IPS DF 6.9 (cell line): ENCODE data around the gene MMS19.
"Not testable (repeated sequence)": the region's sequence is repeated elsewhere in the genome, so short reads cannot be mapped to it uniquely, and the experiment has no call there.

Experiments
- DNase-seq: peaks from one replicate; pipeline ENCODE4 v3.0.0-alpha.2; 2013; ENCODE audit warnings: low read depth, low spot score
- H3K27ac ChIP-seq: one replicate; pipeline ENCODE4 v1.5.1; 2013; ENCODE audit warnings: low read length, control low read depth
- H3K27me3 ChIP-seq: 2 replicates; pipeline ENCODE4 v1.6.1; 2013; ENCODE audit warnings: mild to moderate bottlenecking, low read length; ENCODE audit not compliant: control insufficient read depth, insufficient read depth
- H3K36me3 ChIP-seq: 2 replicates; pipeline ENCODE4 v1.6.1; 2013; ENCODE audit warnings: low read length; ENCODE audit not compliant: control insufficient read depth, insufficient read depth
- H3K4me1 ChIP-seq: 2 replicates; pipeline ENCODE4 v1.6.1; 2013; ENCODE audit warnings: low read length; ENCODE audit not compliant: control insufficient read depth, insufficient read depth
- H3K4me3 ChIP-seq: 2 replicates; pipeline ENCODE4 v1.5.1; 2013; ENCODE audit warnings: mild to moderate bottlenecking, low read length
- H3K9me3 ChIP-seq: 2 replicates; pipeline ENCODE4 v1.6.1; 2013; ENCODE audit warnings: low read length, inconsistent platforms; ENCODE audit not compliant: control insufficient read depth, insufficient read depth
- WGBS: extraction: QIAGEN DNeasy Blood & Tissue Kit; methylation state at CpG from one replicate; pipeline ENCODE4 v1.1.7; 2013; ENCODE audit warnings: mixed read lengths, missing lambda C conversion rate; ENCODE audit not compliant: insufficient read length, insufficient coverage; 5-methylcytosine and 5-hydroxymethylcytosine counted together

MMS19 gene

DNA sequence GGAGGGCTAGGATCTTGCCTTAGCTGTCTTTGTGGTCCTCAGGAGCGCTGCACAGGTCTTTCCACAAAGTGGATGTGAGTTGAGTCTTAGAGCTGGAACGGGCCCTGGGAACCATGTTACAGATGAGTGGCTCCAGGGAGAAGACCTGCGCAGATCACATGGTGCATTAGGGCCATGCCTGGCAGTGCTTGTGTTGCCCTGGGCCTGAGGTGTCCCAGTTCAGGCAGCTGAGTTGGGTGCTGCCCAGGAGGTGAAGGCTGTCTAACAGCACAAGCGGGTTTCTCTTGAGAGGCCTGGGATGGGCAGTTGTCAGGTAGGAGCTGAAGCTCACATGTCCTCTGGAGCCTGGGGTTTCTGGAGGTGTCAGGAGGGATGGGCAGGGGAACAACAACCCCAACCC, 40.6 kb upstream of the MMS19 start:
- no CpG with 5 or more reads among the region's 4 CpGs for WGBS
- no peaks in the 10 kb centered on the region for H3K9me3 ChIP-seq
- H3K27me3 ChIP-seq: no peaks in the 10 kb centered on the region
- no peak for DNase-seq
- no peak overlapping the region for H3K27ac ChIP-seq
- H3K4me3 ChIP-seq: no peak overlapping the region
- H3K36me3 ChIP-seq: no peaks in the 10 kb centered on the region
- peaks cover 6% of the 10 kb centered on the region; the same call in 1 of the 2 replicates for H3K4me1 ChIP-seq

DNA sequence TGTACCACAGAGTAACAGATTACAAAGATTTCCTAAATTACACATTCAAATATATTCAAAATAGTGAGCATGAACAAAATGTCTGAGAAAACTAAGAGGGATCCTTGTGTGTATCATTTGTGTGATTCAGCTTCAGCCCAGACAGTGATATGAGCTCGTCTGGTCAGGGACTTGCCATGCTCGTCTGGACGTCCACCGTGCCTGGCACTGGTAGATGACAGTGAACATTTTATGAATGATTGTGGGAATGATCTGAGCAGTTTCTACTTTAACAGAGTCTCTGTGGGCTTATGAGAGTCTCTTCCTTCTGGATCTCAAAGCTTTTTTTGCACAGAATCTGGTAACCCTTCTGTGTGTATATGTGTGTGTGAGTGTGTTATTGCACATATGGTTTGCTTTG, 40.2 kb upstream of the MMS19 start:
- Histone ChIP-seq H3K4me1 (peaks cover 6% of the 10 kb centered on the region), H3K9me3 (no peaks in the 10 kb centered on the region), H3K36me3 (no peaks in the 10 kb centered on the region), H3K4me3 (no peak overlapping the region), H3K27me3 (no peaks in the 10 kb centered on the region), H3K27ac (no peak overlapping the region)
- DNase-seq: no peak
- no CpG with 5 or more reads among the region's 4 CpGs for WGBS

DNA sequence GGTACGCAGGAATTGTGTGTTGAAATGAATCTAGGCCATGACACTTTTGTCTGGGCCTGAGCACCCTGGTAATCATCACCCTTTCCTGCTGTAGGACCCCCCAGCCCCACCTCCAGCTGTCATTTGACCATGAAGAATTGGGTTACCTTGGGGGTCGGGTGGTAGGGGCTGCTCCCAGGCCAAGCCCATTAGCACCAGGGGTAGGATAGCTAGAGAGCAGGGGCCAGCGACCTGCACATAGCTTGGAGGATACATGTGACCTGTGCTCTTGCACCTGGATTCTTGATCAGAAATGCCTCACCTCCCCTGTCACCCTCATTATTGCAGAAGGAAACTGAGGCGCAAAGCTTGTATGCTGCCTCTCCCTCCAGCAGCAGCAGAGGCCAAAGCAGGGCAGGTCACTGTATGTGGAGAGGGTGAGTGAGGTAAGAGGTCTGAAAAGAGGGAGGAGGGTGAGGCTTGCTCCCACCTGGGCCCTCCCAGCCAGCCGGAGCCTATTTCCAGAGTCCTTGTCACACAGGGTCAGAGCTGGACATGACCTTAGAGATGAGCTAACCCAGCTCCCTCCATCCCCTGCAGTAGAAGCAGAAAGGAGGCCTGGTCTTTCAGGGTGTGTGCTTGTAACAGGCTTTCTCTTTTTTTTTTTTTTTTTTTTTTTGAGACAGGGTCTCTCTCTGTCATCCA, 39.1 kb upstream of the MMS19 start:
- DNase-seq: no peak
- H3K4me3 ChIP-seq: no peak overlapping the region
- peaks cover 5% of the 10 kb centered on the region for H3K4me1 ChIP-seq
- H3K36me3 ChIP-seq: no peaks in the 10 kb centered on the region
- WGBS: no CpG with 5 or more reads among the region's 5 CpGs
- H3K9me3 ChIP-seq: no peaks in the 10 kb centered on the region
- no peaks in the 10 kb centered on the region for H3K27me3 ChIP-seq
- H3K27ac ChIP-seq: no peak overlapping the region

DNA sequence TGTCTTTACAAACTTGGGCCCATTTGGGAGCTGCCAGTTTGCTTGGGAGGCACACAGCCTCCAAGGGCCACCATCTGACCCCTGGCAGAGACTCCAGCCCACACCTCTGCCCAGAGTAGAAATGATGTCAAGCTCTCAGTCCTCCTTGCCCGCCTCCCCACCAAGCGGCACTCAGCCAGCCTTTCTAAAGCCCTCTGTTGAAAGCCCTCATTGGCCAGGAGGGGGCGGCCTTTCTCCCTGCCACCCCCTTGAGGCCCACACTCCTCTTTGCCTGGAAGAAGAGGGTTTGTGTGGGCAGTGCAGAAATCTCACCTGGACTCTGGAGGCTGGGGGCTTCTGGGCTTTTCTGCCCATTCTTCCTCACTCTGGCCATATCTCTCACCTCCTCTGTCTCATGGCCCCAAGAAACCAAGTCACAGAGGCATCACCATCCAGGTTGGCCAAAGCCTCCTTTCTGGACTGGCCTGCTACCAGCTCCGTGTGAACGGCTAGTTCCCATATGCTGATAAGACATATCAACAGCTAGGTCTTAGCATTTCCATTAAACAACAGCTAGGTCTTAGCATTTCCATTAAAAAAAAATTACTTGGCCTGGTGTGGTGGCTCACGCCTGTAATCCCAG, 36.6 kb upstream of the MMS19 start:
- H3K36me3 ChIP-seq: no peaks in the 10 kb centered on the region
- no peak overlapping the region for H3K4me3 ChIP-seq
- peaks cover 4% of the 10 kb centered on the region; the same call in 1 of the 2 replicates for H3K4me1 ChIP-seq
- H3K27me3 ChIP-seq: no peaks in the 10 kb centered on the region
- no peaks in the 10 kb centered on the region for H3K9me3 ChIP-seq
- no peak overlapping the region for H3K27ac ChIP-seq
- no CpG with 5 or more reads among the region's 6 CpGs for WGBS
- DNase-seq: no peak

DNA sequence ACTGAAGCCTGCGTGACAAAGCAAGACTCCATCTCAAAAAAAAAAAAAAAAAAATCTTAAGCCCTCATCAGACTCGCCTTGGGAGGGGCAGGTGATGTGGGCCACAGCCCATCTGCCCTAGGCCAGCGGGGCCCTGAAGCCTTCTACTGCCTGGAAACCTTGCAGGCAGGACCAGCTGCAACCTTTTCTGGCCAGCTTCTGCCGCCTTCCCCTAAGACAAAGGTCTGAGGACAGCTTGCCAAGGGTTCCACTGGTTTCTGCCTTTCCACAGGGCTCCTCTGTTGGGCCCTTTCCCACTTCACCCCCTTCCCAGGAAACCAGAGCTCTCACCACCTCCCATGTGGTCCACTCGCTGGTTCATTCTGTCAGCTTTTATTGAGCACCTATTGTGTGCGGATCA, 35.7 kb upstream of the MMS19 start:
- H3K27ac ChIP-seq: no peak overlapping the region
- no peaks in the 10 kb centered on the region for H3K9me3 ChIP-seq
- no peak for DNase-seq
- no peaks in the 10 kb centered on the region for H3K27me3 ChIP-seq
- peaks cover 3% of the 10 kb centered on the region; the same call in 1 of the 2 replicates for H3K4me1 ChIP-seq
- WGBS: no CpG with 5 or more reads among the region's 6 CpGs
- H3K36me3 ChIP-seq: no peaks in the 10 kb centered on the region
- H3K4me3 ChIP-seq: no peak overlapping the region

DNA sequence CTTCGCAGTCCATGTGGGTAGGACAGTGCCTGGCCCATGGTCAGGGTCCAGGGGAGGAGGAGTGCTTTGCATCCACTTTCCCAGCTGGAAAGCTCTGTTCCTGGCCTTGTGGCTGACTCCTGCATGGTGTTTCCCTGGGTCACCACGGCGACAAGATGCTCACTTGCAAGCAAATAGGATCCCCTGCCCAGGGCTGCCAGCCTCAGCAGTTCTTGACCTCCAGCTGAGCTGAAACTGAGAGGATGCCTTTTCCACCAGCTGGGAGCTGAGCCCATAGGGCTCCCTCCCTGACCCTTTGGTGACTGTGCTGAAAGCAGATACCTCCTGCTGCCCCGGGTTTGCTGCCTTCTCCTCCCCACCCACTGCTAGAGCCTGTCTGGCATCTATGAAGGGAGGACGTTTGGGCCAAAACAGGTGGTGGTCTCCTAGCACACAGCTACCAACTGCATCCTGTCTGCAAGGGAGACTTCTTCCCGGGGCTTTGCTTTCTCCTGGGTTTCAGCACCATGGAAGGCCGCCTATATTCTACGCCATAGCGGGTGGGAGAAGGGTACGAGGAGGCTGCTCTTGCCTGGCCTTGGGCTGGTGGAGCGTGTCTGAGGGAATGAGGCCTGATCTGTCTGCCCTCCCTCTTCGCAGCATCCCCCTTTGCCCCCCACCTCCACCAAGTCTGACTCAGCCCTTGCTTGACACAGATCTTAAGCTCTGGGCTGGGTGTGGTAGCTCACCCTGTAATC, 34.9 kb upstream of the MMS19 start:
- no peak for DNase-seq
- Histone ChIP-seq H3K4me1 (peaks cover 3% of the 10 kb centered on the region; the same call in 1 of the 2 replicates), H3K27ac (no peak overlapping the region), H3K27me3 (no peaks in the 10 kb centered on the region), H3K36me3 (no peaks in the 10 kb centered on the region), H3K4me3 (no peak overlapping the region), H3K9me3 (no peaks in the 10 kb centered on the region)
- WGBS: no CpG with 5 or more reads among the region's 12 CpGs

DNA sequence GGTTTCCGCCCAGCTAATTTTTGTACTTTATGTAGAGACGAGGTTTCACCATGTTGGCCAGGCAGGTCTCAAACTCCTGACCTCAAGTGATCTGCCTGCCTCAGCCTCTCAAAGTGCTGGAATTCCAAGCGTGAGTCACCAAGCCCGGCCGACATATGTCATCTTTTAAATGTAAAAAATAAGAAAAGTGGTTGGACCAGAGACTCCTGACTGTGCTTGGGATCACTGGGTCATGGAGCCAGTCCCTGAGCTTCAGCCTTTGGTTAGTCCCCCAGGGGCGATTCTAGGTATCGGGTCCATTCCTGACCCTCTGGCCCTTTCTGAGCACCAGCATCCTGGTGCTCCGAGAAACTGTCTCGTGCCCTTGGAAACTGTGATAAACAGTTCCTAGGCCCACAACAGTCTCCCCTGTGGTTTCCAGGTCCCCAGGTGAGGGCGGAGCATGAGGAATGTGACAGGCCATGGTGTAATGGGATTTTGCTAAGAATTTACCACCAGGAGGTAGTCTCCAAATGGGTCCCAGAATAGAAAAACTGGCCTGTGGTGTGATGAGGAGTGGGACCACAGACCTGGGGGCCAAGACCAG, 33.3 kb upstream of the MMS19 start:
- H3K27ac ChIP-seq: no peak overlapping the region
- no CpG with 5 or more reads among the region's 10 CpGs for WGBS

DNA sequence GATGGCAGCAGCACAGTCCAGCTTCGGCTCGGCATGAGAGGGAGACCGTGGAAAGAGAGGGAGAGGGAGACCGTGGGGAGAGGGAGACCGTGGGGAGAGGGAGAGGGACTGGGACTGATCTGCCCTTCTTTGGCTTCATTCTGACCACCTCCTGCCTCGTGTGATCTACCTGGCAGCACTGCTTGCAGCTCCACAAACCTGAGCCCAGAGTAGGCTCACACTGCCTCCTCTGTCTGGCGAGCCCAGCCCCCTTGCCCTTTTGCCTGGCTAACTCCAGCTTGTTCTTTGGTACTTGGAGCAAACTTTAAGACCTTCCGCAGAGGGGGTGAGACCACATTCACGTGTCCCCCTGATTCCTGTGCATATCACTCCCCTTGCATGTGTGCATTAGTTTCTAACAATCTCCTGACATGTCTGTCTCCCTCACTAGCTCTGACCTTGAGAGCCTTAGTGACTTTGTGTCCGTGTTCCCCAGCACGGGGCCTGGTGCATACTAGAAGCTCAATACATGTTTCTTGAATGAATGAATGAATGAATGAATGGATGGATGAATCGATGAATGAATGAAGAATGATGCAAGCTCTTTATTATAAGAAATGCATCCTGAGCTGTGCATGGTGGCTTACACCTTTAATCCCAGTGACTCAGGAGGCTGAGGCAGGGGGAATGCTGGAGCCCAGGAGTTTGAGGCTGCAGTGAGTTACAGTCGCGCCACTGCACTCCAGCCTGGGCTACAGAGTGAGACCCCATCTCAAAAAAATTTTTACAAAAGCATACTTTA, 31.7 kb upstream of the MMS19 start:
- peaks cover 3% of the 10 kb centered on the region; the same call in 1 of the 2 replicates for H3K4me1 ChIP-seq
- H3K36me3 ChIP-seq: no peaks in the 10 kb centered on the region
- DNase-seq: no peak
- H3K9me3 ChIP-seq: no peaks in the 10 kb centered on the region
- no CpG with 5 or more reads among the region's 14 CpGs for WGBS
- no peaks in the 10 kb centered on the region for H3K27me3 ChIP-seq
- H3K4me3 ChIP-seq: no peak overlapping the region
- H3K27ac ChIP-seq: no peak overlapping the region

More for the DNA sequence above, 33.3 kb upstream of the MMS19 start:
- Histone ChIP-seq H3K4me3 (no peak overlapping the region), H3K4me1 (peaks cover 3% of the 10 kb centered on the region; the same call in 1 of the 2 replicates), H3K36me3 (no peaks in the 10 kb centered on the region), H3K9me3 (no peaks in the 10 kb centered on the region), H3K27me3 (no peaks in the 10 kb centered on the region)
- no peak for DNase-seq

DNA sequence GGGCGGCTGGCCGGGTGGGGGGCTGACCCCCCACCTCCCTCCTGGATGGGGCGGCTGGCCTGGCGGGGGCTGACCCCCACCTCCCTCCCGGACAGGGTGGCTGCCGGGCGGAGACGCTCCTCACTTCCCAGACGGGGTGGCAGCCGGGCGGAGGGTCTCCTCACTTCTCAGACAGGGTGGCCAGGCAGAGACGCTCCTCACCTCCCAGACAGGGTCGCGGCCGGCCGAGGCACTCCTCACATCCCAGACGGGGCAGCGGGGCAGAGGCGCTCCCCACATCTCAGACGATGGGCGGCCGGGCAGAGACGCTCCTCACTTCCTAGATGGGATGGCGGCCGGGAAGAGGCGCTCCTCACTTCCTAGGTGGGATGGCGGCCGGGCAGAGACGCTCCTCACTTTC, 30.7 kb upstream of the MMS19 start:
- WGBS: no CpG with 5 or more reads among the region's 29 CpGs
- H3K9me3 ChIP-seq, DNase-seq: not testable (repeated sequence)

DNA sequence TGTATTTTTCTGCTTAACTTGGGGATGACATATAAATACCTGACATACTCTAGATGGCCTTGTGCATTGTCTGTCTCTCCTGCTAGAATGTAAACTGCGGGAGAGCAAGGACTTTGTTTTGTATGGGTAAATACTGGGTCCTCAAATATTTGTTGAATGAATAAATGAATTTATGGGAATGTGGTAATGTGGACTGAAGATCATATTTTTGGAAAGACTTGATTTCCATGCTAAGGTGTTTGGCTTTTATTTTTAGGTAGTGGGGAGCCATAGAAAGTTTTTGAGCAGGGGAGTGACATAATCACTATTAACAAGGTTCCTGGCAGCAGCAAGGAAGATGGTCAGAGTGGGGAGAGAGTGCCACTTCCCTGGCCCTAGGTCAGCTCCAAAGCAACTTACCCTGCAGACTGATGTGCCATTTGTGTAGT, 27.5 kb upstream of the MMS19 start:
- DNase-seq: no peak

More for the DNA sequence above, 30.7 kb upstream of the MMS19 start:
- H3K4me1 ChIP-seq, H3K4me3 ChIP-seq, H3K27ac ChIP-seq, H3K27me3 ChIP-seq, H3K36me3 ChIP-seq: not testable (repeated sequence)

More for the DNA sequence above, 27.5 kb upstream of the MMS19 start:
- H3K4me3 ChIP-seq: no peak overlapping the region
- no CpG with 5 or more reads among the region's 1 CpG for WGBS
- no peaks in the 10 kb centered on the region for H3K36me3 ChIP-seq
- no peaks in the 10 kb centered on the region for H3K9me3 ChIP-seq
- H3K27me3 ChIP-seq: no peaks in the 10 kb centered on the region
- no peaks in the 10 kb centered on the region; the same call in 1 of the 2 replicates for H3K4me1 ChIP-seq
- H3K27ac ChIP-seq: no peak overlapping the region
